Natural killer cell treated with Interleukin-12 subunit alpha and Interleukin-12 subunit beta and Interleukin-15 and Interleukin-18, amount 100 ng/mL, for 72 hours (primary cell): Measurements from ENCODE around the gene RPL36. TPM values are rescaled to one million over a fixed set of nuclear protein-coding genes. Genes with fewer than 3 reads are reported as not detected.
"Not testable (repeated sequence)": the region's sequence is repeated elsewhere in the genome, so short reads cannot be mapped to it uniquely, and the experiment has no call there.

Source experiments
- ATAC-seq, 2 donors: fragments of 150-1000 bp; cut with Tn5 transposase in 1 of 2; sonication (Bioruptor Pico), chemical (Tn5 transposase) in 1 of 2; 2 replicates each; pipeline ENCODE4 v1.10.0; 2021
- DNase-seq: peaks from one replicate; pipeline ENCODE4 v3.0.0; 2022; ENCODE audit warnings: low spot score
- H3K27ac Mint-ChIP-seq, 2 donors: 1 replicate in 1 of 2; 2 replicates in 1 of 2; pipeline ENCODE4 v1.8.0; 2022; ENCODE audit warnings: mixed read lengths in 2 of 2, mild to moderate bottlenecking in 1 of 2, moderate library complexity in 1 of 2
- H3K27me3 Mint-ChIP-seq, 2 donors: 1 replicate in 1 of 2; 2 replicates in 1 of 2; pipeline ENCODE4 v1.8.0; 2022; ENCODE audit warnings: mixed read lengths in 2 of 2
- H3K36me3 Mint-ChIP-seq: one replicate; pipeline ENCODE4 v1.8.0; 2022; ENCODE audit warnings: mixed read lengths
- H3K4me1 Mint-ChIP-seq, 2 donors: 1 replicate in 1 of 2; 2 replicates in 1 of 2; pipeline ENCODE4 v1.8.0; 2022; ENCODE audit warnings: low read depth in 2 of 2, mixed read lengths in 2 of 2, mild to moderate bottlenecking in 1 of 2
- H3K4me3 Mint-ChIP-seq: one replicate; pipeline ENCODE4 v1.8.0; 2022; ENCODE audit warnings: mixed read lengths
- H3K9me3 Mint-ChIP-seq: 2 replicates; pipeline ENCODE4 v1.8.0; 2022; ENCODE audit warnings: mixed read lengths
- total RNA-seq, 2 donors: library from RNA; stranded (reverse); gene quantifications; one replicate each; pipeline ENCODE4 v1.2.3, GENCODE V29; 2022

The RPL36 gene
- total RNA-seq, 2 donors from 2014 or later = 645 to 764 TPM

DNA sequence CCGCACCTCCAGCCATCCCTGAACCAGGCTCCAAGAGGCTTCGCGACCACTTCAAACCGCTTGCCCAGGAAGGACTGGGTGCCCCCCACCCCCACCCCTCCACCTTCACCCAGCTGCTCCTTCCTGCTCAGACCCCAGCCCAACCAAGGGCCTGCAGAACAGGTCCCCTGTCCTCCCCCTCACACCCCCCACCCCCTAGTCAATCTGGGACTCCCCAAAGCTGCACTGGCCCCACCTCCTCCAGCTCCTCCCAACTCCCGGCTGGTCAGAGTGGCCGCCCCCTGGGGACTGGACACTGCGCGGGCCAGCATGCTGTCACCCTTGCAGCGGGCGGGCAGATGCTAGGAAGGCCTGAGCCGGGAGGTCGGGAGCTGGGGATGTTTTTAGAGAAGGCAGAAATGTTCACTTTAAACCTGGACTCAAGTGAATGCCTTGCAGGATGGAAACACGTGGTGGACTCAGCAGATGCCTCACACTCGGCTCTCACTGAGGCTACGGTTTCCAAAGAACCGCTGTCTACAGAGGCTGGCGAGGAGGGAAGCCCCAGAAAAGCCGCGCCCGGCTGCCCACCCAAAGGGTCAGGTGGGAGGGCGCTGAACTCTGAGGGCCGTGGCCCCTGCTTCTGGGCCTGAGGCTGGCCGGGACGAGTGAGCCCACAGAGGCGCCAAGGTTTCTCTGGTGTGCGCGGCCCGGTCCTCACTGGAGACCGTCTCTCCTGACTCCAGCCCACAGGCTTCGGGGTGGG, 8.0 kb downstream of the RPL36 start:
- no peak for ATAC-seq
- Mint-ChIP-seq H3K9me3 (no peaks in the 10 kb centered on the region), H3K4me3 (no peak overlapping the region), H3K27me3 (no peaks in the 10 kb centered on the region), H3K4me1 (peaks cover 0 to 15% of the 10 kb centered on the region in 2 donors), H3K36me3 (no peaks in the 10 kb centered on the region), H3K27ac (no peak overlapping the region)
- DNase-seq = no peak

GRCh38 chr19:5698635-5699422, 8.7 kb downstream of the RPL36 start:
- Mint-ChIP-seq H3K4me3 (no peak overlapping the region), H3K9me3 (no peaks in the 10 kb centered on the region), H3K27me3 (no peaks in the 10 kb centered on the region), H3K4me1 (peaks cover 0 to 16% of the 10 kb centered on the region in 2 donors), H3K27ac (no peak overlapping the region), H3K36me3 (no peaks in the 10 kb centered on the region)
- DNase-seq (no peak), ATAC-seq (peak in 1 of 2 donors; percentile 3)

DNA sequence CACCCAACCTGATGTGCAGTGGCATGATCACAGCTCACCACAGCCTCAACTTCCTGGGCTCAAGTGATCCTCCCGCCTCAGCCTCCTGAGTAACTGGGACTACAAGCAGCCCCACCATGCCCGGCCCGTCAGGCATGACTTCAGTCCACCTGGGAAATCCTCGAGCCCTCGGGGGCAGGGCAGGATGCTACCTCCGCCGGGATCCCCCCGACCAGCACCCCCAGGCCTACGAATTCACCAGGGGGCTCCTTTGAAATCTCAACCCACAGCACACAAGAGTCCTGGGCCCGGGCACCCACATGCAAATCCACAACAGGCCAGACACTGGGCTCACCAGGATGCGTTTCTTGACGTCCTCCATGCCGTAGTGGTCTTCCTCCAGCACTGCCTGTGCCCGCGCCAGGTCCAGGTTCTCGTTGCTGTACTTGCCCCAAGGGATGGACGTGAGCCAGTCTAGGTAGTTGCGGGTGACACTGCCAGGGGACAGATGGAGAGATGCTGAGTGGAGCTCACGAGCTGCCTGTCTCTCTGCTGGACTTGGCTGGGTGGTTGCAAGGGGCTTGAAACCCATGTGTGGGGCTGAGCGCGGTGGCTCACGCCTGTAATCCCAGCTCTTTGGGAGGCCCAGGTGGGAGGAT, 10.5 kb downstream of the RPL36 start:
- H3K27me3 Mint-ChIP-seq = no peaks in the 10 kb centered on the region
- H3K27ac Mint-ChIP-seq = no peak overlapping the region
- peaks cover 0 to 13% of the 10 kb centered on the region in 2 donors for H3K4me1 Mint-ChIP-seq
- H3K4me3 Mint-ChIP-seq = no peak overlapping the region
- DNase-seq (no peak), ATAC-seq (no peak)
- H3K9me3 Mint-ChIP-seq = no peaks in the 10 kb centered on the region
- no peaks in the 10 kb centered on the region for H3K36me3 Mint-ChIP-seq

DNA sequence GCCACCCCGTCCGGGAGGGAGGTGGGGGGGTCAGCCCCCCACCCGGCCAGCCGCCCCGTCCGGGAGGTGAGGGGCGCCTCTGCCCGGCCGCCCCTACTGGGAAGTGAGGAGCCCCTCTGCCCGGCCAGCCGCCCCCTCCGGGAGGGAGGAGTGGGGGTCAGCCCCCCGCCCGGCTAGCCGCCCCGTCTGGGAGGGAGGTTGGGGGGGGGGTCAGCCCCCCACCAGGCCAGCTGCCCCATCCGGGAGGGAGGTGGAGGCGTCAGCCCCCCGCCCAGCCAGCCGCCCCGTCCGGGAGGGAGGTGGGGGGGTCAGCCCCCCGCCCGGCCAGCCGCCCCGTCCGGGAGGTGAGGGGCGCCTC, 11.9 kb downstream of the RPL36 start:
- H3K36me3 Mint-ChIP-seq, H3K9me3 Mint-ChIP-seq, H3K4me3 Mint-ChIP-seq, H3K27ac Mint-ChIP-seq, H3K27me3 Mint-ChIP-seq, ATAC-seq, DNase-seq: not testable (repeated sequence)
- peaks cover 0 to 12% of the 10 kb centered on the region in 2 donors for H3K4me1 Mint-ChIP-seq

- no peak for ATAC-seq
- Mint-ChIP-seq H3K4me1 (peaks cover 0 to 6% of the 10 kb centered on the region in 2 donors), H3K27ac (no peak overlapping the region), H3K27me3 (no peaks in the 10 kb centered on the region), H3K4me3 (no peak overlapping the region), H3K9me3 (no peaks in the 10 kb centered on the region), H3K36me3 (no peaks in the 10 kb centered on the region)
- DNase-seq = no peak
Observed at GRCh38 chr19:5703819-5704818, 14.0 kb downstream of the RPL36 start.

DNA sequence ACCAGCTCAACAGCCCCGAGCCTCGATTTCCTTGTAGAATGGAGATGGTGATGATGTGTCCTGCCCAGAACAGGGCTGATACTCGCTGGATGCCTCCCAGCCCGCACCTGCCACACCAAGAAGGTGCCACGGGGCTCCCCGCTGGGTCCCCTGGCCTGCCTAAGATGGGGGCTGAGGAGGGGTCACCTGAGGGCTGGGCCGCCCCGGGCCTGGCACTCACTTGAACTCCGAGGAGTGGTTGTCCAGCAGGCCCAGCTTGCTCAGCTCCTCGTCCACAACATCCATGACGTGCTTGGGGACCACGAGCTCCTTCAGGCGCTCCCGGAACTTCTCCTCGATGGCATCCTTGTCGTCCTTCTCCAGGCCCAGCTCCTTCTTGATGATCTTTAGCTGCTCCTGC, 15.5 kb downstream of the RPL36 start:
- Mint-ChIP-seq H3K4me3 (no peak overlapping the region), H3K4me1 (peaks cover 0 to 6% of the 10 kb centered on the region in 2 donors), H3K9me3 (no peaks in the 10 kb centered on the region), H3K27me3 (no peaks in the 10 kb centered on the region), H3K27ac (no peak overlapping the region), H3K36me3 (no peaks in the 10 kb centered on the region)
- DNase-seq (no peak), ATAC-seq (no peak)

- Mint-ChIP-seq H3K36me3 (no peaks in the 10 kb centered on the region), H3K4me3 (no peak overlapping the region), H3K4me1 (peaks cover 0 to 4% of the 10 kb centered on the region in 2 donors), H3K27ac (no peak overlapping the region), H3K9me3 (no peaks in the 10 kb centered on the region), H3K27me3 (no peaks in the 10 kb centered on the region)
- DNase-seq = no peak
- ATAC-seq = no peak
Observed at GRCh38 chr19:5706876-5707573, 16.9 kb downstream of the RPL36 start.

DNA sequence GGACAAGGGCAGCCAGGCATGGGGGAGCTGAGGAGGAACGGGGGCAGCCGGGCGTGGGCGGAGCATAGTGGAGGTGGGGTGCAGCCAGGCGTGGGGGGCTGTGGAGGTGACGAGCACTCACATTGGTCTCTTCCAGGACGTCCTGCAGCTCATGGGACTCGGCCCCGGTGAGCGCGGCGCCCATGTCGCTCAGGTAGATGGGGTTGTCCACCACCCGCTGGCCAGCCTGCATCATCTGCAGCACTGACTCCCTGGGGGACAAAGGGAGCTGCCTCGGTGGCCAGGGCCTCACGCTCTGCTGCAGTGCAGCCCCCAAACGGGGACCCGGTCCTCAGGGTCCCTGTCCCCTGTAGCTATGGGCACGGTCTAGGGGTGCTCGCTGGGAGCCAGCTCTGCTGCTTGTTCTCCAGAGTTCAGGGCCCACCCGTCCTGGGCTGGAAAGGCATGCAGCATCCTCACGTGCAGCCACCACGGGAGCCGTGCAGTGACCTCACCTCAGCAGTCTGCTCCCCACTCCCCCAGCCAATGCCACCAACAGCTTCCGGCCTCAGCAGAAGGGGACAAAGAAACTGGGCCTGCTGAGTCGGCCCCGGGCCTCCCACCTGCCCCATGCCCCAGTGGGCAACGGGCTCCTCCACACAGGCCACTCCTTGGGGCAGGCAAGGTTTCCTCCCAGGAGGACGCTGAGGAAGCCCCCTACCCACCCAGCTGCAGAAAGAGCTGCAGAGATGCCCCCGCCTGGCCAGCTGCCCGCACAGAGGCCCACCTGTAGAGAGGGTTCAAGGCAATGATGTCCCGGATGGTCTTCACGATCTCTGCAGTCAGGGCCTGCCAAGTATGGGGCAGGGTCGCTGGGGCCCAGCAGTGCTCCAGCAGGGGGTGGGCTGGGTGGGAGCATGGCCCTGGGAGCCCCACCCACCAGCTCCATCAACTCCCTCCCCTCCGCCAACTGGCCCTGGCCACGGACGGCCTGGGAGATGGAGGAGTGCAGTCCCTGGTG, 17.8 kb downstream of the RPL36 start:
- H3K27ac Mint-ChIP-seq = no peak overlapping the region
- H3K4me1 Mint-ChIP-seq = peaks cover 0 to 4% of the 10 kb centered on the region in 2 donors
- no peaks in the 10 kb centered on the region for H3K9me3 Mint-ChIP-seq
- no peak for DNase-seq
- peak in 1 of 2 donors; percentile 4 for ATAC-seq
- H3K36me3 Mint-ChIP-seq = no peaks in the 10 kb centered on the region
- H3K4me3 Mint-ChIP-seq = no peak overlapping the region
- no peaks in the 10 kb centered on the region for H3K27me3 Mint-ChIP-seq

GRCh38 chr19:5711025-5711424, 20.9 kb downstream of the RPL36 start:
- H3K27me3 Mint-ChIP-seq = no peaks in the 10 kb centered on the region
- H3K36me3 Mint-ChIP-seq = no peaks in the 10 kb centered on the region
- ATAC-seq (peak in 1 of 2 donors; percentile 16), DNase-seq (no peak)
- H3K9me3 Mint-ChIP-seq = no peaks in the 10 kb centered on the region
- no peak overlapping the region for H3K27ac Mint-ChIP-seq
- H3K4me1 Mint-ChIP-seq = no peaks in the 10 kb centered on the region
- no peak overlapping the region for H3K4me3 Mint-ChIP-seq

- ATAC-seq = no peak
Observed at GRCh38 chr19:5711713-5712161, 21.6 kb downstream of the RPL36 start.

DNA sequence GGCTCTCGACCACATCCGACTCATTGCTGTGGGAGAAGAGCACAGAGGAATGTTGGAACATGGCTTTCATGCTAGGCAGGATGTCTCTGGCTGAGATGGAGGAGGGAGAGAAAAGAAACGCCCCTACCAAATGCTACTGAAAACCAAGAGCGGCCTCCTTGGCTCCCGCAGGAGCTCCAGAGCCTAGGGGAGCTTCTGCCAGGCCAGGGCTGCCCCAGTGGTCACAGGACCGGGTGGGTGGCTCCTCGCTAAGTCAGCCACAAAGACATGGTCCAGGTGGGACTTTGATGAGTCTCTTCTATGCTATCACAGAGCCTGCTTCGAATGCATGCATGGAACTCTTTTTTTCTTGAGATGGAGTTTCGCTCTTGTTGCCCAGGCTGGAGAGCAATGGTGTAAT, 23.1 kb downstream of the RPL36 start:
- Mint-ChIP-seq H3K27ac (no peak overlapping the region), H3K27me3 (no peaks in the 10 kb centered on the region), H3K4me3 (no peak overlapping the region), H3K4me1 (peaks cover 10 to 11% of the 10 kb centered on the region in 2 donors), H3K36me3 (no peaks in the 10 kb centered on the region), H3K9me3 (no peaks in the 10 kb centered on the region)
- ATAC-seq = no peak
- peak; percentile 40 for DNase-seq

More at GRCh38 chr19:5711713-5712161, 21.6 kb downstream of the RPL36 start:
- H3K27ac Mint-ChIP-seq = no peak overlapping the region
- no peaks in the 10 kb centered on the region for H3K9me3 Mint-ChIP-seq
- H3K36me3 Mint-ChIP-seq = no peaks in the 10 kb centered on the region
- peak; percentile 53 for DNase-seq
- no peaks in the 10 kb centered on the region for H3K27me3 Mint-ChIP-seq
- no peaks in the 10 kb centered on the region for H3K4me1 Mint-ChIP-seq
- H3K4me3 Mint-ChIP-seq = no peak overlapping the region

DNA sequence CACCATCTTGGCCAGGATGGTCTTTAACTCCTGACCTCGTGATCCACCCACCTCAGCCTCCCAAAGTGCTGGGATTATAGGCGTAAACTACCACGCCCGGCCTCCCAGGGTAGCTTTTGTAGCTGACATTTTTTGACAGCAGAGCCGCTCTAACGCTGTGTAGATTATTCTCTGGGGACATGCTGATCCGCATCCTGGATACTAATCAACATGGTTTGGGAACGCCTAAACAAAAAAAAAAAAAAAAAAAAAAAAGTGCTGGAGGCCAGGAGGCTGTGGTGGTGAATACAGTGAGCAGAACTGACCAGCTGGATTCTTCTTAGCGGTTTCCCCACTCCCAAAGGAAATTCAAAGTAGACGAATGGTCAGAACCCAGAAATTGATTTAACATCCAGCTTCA, 24.7 kb downstream of the RPL36 start:
- DNase-seq (peak; percentile 34), ATAC-seq (no peak)
- H3K27me3 Mint-ChIP-seq = no peaks in the 10 kb centered on the region
- H3K27ac Mint-ChIP-seq = no peak overlapping the region
- no peaks in the 10 kb centered on the region for H3K36me3 Mint-ChIP-seq
- peaks cover 19 to 21% of the 10 kb centered on the region in 2 donors for H3K4me1 Mint-ChIP-seq
- H3K4me3 Mint-ChIP-seq = no peak overlapping the region
- no peaks in the 10 kb centered on the region for H3K9me3 Mint-ChIP-seq
